Mesenteric fat pad (tissue), 1 donor: ENCODE measurements around the gene UNC93B1. TPM values are rescaled to one million over a fixed set of nuclear protein-coding genes. Genes with fewer than 3 reads are reported as not detected.
"Not testable (repeated sequence)": the region's sequence is repeated elsewhere in the genome, so short reads cannot be mapped to it uniquely, and the experiment has no call there.

Experiments used
- DNase-seq: peaks from one replicate; pipeline ENCODE4 v3.0.0-alpha.2; 2020; ENCODE audit warnings: low spot score
- total RNA-seq: library from RNA; stranded (reverse); fragmentation: NEBNext Ultra II Directional; extraction: Animal tissue kit (Norgen Biotek cat#: 25700); gene quantifications from one replicate; pipeline ENCODE4 v1.2.1, GENCODE V29; 2021
- donor health status: DM: yes; HTN: yes; CAD: no.

UNC93B1 gene
- total RNA-seq, 1 donor from 2014 or later, result 42.0 TPM

DNA sequence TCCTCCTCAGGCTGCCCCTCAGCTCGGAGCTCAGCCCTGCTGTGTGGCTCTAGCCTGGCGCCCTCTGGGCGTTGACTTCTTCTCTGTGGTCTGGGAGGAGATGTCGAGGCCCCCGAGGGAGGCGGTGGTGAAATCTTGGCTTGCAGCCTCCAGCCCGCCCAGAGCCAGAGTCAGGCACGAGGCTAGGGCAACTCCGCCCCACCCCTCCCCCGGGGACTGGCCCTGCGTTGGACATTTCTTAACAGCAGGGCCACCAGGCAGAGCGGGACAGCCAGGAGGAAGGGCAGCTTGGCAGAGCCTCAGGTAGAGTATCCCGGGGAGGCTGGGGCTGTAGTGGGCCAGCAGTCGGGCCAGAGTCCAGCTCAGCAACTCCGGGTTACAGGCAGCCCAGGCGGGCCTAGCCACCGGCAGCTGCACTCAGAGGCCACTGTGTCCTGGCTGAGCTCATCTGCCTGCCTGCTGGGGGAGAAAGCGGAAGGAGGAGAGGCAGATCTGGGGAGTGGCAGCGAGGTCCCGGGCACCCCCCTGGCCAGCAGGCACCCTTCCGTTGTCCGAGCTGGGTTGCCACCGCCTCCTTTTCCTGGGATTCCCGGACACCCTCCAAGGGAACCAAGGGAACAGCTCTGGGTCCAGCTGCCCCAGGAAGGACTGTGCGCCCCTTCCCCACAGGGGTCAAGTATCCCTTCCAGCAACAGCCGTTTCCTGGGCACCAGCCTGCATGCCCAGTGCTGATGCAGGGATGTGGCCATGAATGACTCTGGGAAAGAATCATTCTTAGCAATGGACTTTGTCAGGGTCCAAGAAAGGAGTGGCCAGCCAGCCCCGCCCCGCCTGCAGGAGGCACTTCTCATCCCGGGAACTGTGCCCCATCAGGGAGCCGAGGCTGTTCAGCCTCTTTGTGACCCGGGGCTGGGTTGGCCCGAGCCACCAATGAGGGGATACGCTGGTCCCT is 6.5 kb upstream of the UNC93B1 start, which contains the start of gene ALDH3B1:
ALDH3B1 (plus strand) TSS at position 238 of the 952 bp plus-strand sequence. CDS start 4,971 bp downstream, outside the sequence.
- DNase-seq, result peak; percentile 97

DNA sequence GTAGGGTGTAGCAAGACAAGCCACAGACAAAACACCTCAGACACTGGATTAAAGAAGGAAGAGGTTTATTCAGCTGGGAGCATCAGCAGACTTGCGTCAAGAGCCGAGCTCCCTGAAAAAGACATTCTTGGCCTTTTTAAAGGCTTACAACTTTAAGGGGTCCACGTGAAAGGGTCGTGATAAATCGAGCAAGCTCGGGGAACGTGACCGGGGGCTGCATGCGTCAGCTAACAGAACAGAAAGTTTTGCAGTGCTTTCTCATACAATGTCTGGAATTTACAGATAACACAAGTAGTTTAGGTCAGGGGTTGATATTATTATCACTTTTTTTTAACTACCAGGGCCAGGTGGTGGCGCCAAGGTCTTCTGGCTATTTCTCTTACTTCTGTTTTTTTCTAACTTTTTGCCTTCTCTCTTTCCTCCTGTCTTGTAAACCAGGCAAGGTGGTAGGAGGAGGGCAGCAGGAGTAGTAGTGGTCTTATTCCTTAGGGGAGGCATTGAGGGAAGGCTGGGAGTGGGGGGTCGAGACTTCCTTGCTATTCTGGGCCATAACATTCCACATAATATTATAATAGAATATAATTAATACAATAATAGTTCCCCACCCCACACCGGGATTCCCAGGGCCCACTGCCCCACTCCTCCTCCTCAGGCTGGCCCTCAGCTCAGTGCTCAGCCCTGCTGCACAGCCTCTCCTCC is 5.6 kb upstream of the UNC93B1 start:
- DNase-seq, result no peak

DNA sequence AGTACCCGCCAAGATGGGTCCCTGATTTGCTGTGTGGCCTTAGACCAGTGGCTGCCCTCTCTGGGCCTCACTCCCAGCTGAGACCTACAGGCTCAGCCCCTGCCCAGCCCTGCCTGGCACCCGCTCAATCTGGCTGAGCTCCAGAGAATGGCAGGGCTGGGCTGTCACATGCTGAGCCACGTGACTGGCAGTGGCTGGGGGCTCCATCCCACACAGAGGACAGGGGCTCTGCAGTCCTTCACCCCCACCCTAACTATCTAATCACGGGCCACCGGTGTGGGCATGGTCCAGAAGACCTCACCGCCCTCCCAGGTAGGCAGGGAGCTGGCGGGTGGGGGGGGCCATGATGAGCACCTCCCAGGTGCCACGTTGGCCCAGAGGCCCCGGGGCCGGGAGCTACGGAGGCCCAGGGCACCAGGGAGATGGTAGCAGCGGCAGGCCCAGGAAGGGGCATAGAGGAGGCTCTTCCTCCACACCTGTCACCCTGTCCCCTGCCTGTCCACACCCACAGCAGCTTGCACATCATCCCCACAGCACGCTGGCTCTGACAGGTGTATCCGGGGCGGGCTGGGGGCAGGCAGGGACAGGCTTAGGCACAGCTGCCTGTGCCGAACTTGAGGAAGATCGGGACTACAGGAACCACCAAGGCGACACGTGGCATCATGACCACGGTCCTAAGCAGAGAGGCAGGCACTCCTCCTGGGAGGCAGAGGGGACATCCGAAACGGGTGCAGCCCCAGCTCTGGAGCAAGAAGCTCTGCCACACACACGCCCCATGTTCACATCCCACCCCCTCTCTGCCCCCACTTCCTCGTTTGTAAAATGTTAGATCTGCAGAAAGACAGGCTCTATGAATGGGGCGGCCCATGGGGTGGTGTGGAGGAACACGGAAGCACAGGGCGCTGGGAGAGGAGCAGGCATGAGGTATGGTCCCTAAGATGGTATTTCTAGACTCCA is 4.8 kb upstream of the UNC93B1 start:
- DNase-seq, result no peak

DNA sequence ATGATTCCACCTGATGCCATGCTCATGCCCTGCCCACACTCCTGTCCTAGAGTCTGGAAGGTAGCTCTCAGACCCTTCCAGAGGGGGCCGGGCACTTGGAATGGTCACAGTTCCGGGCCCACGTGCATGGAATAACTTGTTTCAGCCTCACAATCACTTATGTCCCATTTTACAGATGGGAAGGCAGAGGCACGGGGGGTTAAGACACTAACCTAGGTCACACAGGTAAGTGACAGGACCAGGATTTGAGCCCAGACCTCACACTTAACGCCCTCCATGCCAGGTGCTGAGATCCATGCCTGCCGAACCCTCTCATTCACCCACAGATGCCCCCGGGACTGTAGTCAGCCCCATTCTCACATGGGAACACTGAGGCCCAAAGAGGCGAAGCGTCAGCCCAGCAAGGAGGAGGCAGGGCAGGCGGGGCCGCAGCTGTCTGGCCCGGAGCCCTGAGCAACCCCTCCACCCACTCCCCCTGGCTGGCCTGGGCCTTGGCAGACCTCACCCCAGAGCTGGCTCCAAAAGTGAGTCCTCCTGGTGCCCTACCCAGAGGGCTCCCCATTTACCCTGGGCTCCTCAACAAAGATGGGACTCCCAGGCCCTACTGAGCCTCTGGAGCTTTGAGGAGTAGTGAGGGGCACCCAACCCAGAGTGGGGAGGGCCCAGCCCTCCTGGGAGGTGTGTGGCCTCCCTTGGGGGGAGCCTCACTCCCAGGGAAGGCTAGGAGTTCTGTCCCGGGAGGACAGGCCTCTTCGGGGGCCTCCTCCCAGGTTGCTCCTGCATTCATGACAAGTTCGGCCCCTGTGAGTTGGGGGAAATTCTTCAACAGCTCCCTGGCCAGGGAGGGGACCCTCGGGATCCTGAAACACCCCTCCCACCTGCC is 3.8 kb upstream of the UNC93B1 start:
- no peak for DNase-seq

DNA sequence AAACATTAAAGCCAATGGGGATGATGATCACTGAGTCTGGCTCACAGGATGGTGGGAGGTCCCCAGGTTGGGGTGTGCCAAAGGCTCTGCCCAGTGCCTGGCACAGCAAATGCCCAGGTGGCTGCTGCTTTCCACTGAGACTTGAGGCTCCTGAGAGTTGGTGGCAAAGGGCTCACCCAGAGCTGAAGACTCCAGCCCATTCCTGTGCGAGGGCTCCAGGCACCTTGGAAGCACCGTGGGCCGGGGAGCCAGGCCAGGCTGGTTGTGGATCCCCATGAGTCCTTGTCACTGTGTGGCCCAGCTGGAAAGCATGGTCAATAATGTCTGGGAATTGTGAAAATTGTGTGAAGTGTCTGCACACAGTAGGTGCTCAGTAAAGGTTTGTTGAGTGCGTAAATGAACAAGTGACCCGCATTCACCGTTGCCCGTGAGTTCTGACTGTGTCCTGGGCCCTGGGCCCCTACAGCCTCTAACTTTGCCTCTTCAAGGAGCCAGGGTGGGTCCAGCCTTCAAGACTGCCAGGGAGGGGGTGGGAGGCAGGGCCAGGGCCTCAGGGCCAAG is 2.8 kb upstream of the UNC93B1 start:
- no peak for DNase-seq

DNA sequence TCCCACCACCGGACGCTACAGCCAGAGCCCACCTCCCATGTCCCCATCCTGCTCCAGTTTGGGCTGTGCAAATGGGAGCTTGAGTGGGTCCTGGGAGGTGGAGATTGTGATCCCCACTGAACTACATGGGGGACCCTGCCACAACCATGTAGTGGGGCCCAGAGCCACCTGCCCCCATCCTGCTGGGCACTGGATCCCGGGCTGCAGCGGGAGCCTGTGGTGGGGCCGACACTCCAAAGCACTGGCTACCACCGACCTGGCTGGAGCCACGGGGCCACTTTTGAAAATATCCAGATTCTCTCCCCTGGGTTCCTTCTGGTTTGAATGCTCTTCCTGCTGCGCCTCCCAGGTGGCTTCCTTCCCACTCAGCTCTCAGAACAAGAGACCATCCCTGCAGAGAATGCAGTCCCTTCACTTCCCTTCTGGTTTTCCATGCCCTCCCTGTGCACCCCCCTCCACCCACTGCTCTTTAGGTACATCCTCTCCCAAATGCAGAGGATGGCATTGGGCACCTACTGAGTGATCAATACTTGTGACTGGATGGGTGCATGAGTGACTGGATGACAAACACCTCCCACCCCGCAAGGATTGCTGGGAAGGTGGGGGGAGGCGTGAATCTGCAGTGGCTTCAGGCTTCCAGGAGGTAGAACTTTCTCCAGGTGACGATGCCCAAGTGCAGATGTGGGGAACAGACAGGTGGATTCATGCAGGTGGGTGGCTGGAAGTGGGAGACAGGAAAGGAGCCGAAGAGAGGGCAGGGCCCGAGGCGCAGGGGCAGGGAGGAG is 846 bp upstream of the UNC93B1 start:
- no peak for DNase-seq

DNA sequence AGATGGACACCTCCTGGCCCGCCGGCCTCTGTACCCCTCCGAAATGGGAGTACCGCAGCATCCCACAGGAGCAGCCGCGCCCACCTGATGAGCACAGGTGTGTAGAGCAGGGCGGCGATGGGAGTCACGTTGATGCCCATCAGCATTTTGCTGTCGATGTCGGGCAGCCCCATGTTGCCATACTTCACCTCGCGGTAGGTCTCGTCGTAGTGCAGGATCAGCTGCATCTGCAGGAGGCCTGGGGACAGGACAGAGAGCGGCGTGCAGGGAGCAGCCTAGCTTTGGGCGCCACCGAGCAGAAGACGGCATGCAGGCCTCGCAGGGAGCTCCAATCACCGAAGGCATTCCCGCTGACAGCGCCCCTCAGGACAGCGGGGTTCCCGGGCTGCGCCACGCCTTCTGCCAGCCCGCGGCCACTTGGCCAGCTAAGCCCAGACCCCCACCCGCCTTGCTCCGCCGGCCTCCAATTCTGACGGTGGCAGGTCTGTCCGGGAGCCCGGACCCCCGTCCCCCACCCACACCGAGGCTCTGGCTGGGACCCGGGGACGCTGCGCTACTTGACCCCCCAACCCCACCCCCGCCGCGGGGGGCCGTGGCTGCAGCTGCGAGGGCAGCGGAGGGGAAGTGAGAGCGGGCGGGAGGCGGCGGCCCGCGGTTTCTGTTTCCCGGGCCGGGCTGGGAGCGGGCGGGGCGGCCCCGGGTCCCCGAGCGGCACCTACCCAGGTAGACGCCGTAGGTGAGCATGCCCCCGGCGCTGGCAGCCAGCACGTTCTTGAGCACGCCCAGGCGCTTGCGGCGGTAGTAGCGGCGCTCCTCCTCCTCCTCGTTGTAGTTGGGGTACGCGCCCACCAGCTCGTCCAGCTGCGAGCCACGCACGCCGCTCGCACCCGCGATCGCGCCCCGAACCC is 705 bp downstream of the UNC93B1 start:
- DNase-seq, result no peak

DNA sequence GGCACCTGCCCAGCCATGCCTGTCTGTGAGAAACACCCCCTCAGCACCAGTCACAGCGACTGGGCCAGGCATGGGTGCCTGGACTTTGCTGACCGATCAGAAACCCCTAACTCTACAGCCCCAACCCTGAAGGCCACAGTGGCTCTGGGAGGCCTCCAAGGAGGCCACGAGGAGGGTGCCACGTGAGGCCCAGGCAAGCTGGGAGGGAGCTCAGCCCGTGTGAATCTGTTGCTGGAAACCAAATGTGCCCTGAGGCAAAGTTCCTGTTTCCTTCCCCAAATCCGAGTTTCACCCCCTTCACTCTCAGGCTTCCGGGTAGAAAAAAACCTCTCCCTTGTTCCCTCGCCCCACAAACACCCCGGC is 1.3 kb downstream of the UNC93B1 start:
- DNase-seq, result no peak

DNA sequence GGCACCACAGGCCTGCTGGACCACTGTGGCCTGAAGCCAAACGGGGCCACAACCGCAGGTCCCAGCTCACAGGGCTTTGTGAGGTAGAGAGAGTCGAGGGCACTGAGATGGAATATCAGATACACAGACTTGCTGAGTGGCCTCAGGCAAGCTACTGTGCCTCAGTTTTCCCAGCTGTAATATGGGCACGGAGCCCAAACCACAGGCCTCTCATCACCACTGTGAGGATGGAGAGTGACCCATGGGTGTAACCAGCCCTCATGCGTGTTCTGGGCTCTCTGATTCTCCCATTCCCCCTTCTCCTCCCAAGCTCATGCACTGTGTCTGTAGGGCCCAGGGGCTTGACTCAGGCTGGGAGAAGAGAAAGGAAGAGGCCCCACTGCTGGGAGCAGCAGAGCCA is 4.2 kb downstream of the UNC93B1 start:
- DNase-seq, result no peak

DNA sequence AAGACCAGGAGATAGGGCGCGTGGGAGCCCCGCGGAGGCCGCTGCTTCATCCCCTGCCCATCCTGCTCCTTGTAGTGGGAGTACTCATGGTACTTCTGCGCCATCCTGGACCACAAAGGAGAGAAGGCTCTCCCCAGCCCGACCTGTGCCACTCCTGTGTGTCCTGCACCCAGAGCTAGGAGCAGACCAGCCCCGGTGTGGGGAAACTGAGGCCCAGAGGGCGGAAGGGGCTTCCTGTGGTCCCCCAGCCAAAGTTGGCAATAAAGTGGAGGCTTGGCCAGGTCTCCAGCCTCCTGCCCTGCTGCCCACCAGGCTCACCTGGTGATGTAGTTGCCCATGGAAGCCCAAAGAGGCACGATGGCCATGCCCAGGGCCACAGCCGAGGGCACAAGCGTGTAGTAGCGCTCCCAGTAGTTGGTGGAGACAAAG is 4.7 kb downstream of the UNC93B1 start:
- no peak for DNase-seq

DNA sequence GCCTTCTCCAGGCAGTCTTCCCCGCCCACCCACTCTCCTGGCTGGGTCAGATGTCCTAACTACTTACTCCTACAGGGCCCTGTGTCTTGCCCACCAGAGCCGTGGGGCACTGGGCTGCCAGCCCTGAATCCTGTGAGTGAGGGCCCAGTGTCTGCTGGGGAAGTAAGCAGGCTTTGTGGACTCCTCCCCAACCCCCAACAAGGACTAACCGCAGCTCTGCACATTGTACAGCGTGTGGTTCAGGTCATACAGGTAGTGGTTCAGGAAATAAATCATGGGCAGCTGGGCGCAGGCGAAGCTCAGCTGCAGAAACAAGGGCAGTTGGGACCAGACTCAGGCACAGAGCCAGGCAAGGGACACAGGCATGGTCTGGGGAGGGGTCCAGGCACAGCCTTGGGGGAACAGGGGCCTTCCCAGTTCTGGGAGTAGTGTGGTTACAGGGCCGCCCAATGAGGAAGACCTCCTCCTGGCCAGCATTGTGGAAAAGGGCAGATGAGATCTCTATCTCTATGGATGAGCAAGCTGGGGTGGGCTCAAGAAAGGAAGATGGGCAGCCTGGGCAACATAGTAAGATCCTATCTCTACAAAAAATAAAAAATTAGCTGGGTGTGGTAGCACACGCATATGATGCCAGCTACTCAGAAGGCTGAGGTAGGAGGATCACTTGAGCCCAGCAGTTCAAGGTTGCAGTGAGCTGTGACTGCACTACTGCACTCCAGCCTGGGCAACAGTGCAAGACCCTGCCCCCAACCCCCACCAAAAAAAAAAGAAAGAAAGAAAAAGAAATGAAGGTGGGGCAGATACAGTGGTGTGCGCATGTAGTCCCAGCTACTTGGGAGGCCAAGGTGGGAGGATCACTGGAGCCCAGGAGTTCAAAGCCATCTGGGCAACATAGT is 5.5 kb downstream of the UNC93B1 start:
- DNase-seq, result no peak

DNA sequence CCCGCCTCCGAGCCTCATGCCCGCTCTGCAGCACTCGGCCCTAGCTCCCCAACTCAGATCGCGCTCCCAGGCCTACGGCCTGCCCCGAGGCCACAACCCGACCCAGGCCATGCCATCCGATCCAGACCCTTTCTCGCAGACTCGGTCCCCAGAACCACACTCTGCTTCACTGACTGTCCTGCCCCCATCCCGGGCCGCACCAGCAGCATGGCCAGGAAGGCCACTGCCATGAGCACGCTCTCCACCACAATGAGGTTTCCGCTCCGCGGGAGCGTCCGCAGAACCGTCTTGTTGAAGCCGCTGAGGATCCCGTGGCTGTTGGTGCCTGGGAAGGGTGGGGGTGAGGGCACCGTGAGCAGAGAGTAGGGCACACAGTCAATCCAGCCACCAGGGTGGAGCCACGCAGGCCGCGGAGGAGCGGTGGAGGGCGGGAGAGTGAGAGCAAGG is 6.4 kb downstream of the UNC93B1 start:
- no peak for DNase-seq

DNA sequence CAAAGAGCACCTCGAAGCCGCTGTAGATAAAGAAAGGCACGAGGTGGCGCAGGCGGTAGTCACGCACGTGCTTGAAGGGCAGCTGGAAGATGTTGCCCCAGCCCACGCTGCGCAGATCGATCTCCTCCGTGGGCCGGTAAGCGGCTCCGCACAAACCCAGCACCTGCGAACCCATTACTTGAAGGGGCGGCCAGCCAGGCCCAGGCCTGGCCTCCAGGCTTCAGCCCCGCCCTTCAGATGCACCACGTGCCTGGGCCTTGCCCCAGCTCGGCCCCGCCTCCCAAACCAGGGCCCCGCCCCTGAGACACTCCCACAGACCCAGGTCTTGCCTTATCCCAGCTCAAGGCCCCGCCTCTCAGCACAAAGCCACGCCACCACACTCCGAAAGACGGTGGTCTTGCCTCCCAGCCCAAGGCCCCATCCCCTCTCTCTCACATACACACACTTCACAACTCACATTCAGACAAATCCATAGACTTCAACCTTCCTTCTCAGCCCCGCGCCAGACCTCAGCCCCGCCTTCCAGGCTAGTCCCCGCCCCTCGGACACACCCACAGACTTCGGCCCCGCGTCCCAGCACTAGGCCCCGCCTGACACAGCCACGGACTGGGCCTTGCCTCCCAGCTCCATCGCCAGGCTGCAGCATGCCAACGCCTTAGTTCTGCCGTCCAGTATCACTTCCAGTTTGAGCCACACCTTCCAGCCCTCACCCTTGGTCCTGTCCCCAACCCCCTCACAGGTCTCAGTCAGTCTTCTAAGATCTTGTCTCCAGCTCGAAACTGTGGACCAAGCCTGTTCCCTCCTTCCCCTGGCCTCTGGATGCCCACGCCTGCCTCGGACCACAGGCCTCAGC is 7.0 kb downstream of the UNC93B1 start:
- DNase-seq, result no peak

DNA sequence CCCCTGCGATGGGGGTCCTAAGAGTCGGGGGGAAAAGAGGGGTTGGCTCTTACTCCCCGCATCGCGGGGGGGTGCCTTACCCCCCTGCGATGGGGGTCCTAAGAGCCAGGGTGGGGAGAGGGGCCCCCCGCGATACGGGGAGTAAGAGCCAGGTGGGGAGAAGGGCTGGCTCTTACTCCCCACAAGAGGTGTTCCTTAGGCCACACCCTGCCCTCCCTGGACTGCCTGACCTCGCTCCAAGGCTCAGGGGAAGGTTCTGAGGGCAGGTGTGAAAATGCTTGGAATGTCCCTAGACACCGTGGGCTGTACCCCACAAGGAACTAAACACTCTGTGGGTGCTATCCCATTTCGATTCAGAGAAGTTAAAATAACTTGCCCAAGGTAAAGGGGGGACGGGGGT is 7.8 kb downstream of the UNC93B1 start:
- no peak for DNase-seq

DNA sequence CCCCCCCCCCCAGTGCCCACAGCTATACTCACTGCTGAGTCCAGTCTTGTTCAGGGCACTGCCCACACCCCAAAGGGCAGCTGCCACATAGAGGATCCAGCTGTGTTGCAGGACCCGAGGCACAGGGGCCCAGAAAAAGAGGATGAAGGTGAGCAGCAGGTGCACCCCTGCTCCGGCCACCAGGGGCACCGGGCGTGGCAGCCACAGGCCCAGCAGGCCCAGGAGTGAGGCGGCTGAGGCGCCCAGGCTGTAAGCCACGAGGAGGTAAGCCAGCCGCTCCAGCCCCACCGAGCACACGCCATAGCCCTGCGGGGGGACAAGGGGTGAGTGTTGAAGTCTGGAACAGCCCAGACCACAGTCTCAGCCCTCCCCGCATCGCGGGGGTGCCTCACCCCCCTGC is 8.3 kb downstream of the UNC93B1 start:
- not testable (repeated sequence) for DNase-seq

DNA sequence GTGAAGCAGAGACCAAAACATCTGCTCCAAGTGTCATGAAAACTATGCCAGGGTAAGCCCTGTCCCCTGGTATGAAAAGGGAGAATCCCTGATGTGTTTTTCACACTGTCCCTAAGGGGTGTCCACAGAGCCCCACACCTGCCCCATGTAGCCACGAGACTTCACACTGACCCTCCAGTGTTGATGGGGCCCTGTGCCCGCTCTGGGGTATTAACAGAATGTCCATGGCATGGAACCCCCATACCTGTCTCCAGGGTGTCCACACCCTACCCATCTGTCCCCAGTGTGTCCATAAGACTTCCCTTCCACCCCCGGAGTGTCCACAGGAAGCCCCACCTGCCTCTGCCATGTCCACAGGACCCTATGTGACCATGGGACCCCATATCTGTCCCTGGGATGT is 8.8 kb downstream of the UNC93B1 start:
- not testable (repeated sequence) for DNase-seq
